ENCODE data around the gene MT1A. TPM values are rescaled to one million over a fixed set of nuclear protein-coding genes. Genes with fewer than 3 reads are reported as not detected.
"Not testable (repeated sequence)": the region's sequence is repeated elsewhere in the genome, so short reads cannot be mapped to it uniquely, and the experiment has no call there.

MT1A gene
- total RNA-seq, 1 experiment from 2014 or later = not detected

DNA sequence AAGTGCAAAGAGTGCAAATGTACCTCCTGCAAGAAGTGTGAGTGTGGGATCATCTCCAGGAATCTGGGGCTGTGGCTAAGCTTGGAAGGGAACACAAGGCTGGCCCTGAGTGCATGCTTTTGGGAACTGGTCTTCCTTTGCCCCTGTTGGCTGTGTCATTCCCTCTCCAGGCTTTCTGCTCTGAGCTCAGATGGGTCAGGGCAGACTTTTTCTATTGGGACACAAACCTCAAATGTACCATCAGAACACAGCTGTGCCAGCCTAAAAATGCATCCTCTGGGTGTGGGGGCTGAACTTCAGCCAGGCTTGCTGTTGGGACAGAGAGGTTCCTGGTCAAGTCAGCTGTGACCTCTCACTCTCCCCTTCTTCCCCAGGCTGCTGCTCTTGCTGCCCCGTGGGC is 14.1 kb downstream of the MT1A start:
- no peak for DNase-seq (ENCODE audit: low read depth)

DNA sequence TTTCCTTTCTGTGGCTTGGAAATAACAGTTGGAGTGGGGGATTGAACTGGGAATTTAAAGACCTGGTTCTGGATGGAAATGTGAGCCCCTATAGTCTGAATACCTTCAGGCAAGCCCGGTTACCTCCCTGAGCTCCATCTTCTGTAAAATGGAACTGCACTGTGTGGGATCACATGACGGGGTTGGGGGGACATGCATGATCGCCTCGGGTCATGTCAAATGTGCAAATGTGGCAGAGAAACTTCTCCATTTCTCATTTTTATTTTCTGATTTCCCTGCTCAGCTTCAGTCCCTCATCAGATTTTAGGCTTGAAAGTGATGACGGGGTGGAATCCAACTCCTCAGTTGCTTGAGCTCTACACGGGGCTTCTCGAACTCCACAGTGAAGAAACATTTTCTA is 14.8 kb downstream of the MT1A start:
- DNase-seq (ENCODE audit: low read depth) = no peak

DNA sequence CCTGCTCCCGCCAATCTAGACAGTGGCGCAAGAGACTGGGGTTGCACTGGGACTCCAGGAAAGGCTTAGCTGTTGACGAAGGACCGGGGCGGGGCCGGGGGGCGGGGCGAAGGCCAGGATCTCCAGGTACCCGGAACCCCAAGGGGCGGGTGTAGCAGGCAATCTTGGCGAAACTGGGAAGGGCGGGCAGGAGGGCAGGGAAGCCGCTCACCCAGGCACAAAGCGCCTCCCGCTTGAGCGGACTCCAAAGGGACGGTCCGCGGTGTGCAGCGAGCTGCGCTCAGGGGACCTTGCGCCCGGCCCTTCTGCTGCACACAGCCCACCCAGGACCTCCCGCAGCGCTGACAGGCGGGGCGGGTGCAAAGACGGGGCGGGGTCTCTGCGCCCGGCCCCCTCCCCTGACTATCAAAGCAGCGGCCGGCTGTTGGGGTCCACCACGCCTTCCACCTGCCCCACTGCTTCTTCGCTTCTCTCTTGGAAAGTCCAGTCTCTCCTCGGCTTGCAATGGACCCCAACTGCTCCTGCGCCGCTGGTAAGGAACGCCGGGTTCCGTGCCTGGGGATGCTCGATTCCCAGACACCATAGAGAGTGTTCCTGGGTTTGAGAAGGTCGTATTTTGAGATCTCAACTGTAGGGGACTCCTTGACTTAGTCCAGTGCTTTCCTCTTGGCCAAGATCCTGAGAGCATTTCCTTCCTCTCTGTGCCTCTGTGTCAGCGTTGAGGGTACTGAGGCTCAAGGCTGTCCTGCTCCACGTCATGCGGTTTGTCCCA is 19.3 kb downstream of the MT1A start, which contains the start of gene MT1F:
MT1F (plus strand) TSS at position 405 of the 772 bp plus-strand sequence; CDS start at position 505, 100 bp downstream.
- DNase-seq (ENCODE audit: low read depth) = no peak

- no peak for DNase-seq (ENCODE audit: low read depth)
Measured at GRCh38 chr16:56658327-56658875, 19.9 kb downstream of the MT1A start.

GRCh38 chr16:56662357-56663354 is 24.2 kb downstream of the MT1A start:
- no peak for DNase-seq (ENCODE audit: low read depth)

DNA sequence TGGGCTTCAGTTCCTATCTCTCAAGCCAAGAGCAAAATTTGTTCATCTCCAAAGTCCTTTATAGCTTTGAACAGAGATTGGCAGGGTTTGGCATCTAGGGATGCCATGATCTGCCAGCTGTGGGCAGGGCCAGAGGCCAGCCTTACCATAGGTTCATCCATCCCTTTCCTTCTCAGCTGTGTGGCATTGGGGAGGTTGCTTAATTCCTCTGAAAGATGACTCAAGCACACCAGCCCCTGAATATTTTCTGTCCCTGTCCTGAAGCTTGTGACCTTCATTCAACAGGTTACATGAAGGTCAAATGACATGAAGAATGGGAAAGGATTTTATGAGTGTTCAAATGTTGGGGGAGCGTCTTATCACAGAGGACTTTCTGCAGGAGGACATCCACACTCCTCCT is 26.0 kb downstream of the MT1A start:
- DNase-seq (ENCODE audit: low read depth) = no peak

DNA sequence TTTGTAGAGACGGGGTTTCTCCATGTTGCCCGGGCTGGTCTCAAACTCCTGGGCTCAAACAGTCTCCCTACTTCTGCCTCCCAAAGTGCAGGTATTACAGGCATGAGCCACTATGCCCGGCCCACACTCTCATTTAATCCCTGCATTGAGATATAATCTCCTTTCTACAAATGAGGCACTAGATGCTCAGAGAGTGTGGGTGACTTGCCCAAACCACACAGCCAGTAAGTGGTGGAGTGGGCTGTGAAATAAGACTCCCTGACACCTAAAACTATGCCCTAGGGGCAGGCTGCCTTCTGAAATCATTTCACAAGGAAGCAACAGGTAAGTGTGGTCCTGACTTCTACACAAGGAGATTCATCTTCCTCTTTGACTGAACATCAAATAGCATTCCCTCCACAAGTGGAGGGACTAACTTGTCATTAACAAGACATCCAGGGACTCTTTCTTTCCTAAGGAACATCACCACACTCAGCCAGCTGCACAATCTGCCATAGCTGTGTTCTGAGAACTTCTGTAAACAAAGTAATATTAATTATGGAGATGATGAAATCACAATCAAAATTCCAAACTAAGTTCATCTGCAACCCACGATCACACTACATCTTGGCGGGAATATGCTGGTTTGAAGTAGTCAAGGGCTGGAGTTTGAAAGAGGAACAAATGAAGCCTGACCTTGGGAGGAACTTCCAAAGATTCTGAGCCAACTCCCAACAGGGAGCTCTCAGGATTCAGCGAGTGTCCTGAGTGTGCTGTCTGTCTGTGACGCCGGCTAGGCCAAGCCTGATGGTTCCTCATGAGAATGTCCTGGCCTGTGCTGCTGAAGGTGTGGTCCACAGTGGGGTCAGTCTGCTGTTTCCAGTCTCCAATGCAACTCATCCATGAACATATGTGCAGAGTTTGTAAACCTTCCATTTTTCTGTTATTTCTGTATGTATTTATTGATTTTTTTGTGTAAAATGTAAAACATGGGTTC is 27.1 kb downstream of the MT1A start:
- not testable (repeated sequence) for DNase-seq (ENCODE audit: low read depth)

- DNase-seq (ENCODE audit: low read depth) = no peak
Measured at GRCh38 chr16:56667581-56668571, 29.4 kb downstream of the MT1A start, which contains the start of gene MT1G. Gene MT1G (minus strand): TSS chr16:56668065. CDS start chr16:56667993, 72 bp downstream.

DNA sequence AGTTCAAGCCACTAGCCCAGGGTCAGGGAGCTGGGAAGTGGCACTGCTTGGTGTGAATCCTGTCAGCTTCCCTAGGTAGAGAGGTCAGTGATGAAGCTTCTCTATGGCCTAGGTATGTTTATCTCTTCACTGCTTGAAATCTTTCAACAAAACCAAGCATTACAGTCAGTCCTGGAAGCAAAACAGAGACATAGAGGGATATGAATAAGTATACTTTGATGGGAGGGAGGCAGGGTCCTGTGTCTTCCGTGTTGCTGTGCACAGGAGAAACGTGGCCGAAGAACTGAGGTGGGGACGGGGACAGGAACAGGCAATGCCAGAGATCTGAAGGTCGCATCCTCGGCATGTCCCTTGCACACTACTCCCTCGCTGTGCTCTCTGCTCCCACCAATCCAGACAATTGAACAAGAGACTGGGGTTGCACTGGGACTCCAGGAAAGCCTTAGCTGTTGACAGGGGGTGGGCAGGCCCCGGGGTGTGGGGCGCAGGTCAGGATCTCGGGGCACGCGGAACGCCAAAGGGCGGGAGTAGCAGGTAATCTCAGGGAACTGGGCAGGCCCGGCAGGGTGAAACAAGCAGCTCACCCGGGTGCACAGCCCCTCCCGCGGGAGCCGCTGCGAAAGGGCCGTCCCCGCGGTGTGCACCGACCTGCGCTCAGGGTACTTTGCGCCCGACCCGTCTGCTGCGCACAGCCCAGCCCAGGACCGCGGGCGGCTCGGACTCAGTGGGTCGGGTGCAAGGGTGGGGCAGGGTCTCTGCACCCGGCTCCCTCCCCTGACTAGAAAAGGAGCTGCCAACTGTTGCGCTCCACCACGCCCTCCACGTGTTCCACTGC is 30.8 kb downstream of the MT1A start, which contains the start of gene MT1H:
MT1H (plus strand) TSS at position 810 of the 835 bp plus-strand sequence. CDS start 71 bp downstream, outside the sequence.
- no peak for DNase-seq (ENCODE audit: low read depth)

GRCh38 chr16:56669840-56670619 is 31.6 kb downstream of the MT1A start:
- no peak for DNase-seq (ENCODE audit: low read depth)

DNA sequence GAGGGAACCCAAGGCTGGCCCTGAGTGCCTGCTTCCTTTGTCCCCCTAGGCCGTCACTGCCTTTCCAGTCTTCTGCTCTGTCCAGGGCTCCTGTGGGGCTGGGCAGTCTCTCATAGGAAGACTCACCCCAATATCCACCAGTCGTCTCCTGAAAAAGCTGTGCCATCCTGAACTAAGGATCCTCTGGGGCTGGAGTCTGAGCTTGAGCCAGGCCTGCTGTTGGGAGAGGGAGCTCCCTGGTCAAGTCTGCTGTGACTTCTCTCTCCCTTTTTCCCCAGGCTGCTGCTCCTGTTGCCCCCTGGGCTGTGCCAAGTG is 32.1 kb downstream of the MT1A start:
- DNase-seq (ENCODE audit: low read depth) = no peak

DNA sequence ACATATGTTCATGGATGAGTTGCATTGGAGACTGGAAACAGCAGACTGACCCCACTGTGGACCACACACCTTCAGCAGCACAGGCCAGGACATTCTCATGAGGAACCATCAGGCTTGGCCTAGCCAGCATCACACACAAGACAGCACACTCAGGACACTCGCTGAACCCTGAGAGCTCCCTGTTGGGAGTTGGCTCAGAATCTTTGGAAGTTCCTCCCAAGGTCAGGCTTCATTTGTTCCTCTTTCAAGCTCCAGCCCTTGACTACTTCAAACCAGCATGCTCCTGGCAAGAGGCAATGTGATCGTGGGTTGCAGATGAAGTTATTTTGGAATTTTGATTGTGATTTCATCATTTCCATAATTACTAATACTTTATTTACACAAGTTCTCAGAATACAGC is 33.2 kb downstream of the MT1A start:
- not testable (repeated sequence) for DNase-seq (ENCODE audit: low read depth)

DNA sequence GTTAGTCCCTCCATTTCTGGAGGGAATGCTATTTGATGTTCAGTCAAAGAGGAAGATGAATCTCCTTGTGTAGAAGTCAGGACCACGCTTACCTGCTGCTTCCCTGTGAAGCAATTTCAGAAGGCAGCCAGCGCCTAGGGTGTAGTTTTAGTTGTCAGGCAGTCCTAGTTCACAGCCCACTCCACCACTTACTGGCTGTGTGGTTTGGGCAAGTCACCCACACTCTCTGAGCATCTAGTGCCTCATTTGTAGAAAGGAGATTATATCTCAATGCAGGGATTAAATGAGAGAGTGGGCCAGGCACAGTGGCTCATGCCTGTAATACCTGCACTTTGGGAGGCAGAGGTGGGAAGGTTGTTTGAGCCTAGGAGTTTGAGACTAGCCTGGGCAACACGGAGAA is 33.7 kb downstream of the MT1A start:
- not testable (repeated sequence) for DNase-seq (ENCODE audit: low read depth)

DNA sequence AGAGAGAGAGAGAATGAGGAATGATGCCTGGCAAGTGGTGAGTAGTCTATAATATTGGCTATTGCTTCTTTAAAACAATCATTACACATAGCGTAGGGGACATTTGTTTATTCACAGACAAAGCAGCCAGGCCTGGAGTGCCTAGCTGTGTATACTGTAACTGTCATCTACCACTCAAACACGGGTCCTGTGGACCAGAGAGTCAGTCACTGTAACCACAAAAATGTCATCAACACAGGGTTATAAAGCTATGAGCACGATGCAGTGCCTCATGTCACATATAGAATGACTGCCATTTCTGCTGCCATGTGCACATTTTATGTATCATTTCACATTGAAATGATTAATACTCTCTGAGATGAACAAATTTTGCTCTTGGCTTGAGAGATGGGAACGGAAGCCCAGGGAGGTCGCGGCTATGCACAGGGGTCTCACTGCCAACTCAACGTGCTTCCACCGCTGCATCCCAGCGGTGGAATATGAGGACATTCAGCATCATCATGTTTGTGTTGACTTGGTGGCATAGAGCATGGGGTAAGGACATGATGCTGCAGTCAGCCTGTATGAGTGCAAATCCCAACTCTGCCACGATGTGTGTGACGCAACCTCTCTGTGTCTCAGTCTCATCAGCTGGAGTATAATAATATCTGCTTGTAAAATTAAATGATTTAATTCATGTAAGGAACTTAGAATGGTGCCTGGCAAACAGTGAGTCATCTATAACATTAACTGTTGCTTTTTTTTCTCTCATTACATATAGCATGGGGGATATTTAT is 34.5 kb downstream of the MT1A start:
- no peak for DNase-seq (ENCODE audit: low read depth)

- peak; percentile 60 for DNase-seq (ENCODE audit: low read depth)
Measured at GRCh38 chr16:56673921-56674320, 35.5 kb downstream of the MT1A start.

DNA sequence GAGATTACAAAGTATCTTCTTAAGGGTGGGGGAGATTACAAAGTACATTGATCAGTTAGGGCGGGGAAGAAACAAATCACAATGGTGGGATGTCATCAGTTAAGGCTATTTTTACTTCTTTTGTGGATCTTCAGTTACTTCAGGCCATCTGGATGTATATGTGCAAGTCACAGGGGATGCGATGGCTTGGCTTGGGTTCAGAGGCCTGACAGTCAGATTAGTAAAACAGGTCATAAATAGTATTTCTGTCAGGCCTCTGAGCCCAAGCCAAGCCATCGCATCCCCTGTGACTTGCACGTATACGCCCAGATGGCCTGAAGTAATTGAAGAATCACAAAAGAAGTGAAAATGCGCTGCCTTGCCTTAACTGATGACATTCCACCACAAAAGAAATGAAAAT is 36.1 kb downstream of the MT1A start:
- not testable (repeated sequence) for DNase-seq (ENCODE audit: low read depth)
